SIG-M5 treated with dmso at 0.1 percent for 504 hours (cell line): ENCODE data around the gene PNLDC1.
A peak's percentile ranks its signal among the peaks of the same experiment; 100 is the strongest.

Source experiments
- DNase-seq: peaks from one replicate; lab custom pipeline; 2025; ENCODE audit not compliant: unreplicated experiment; lab: John Stamatoyannopoulos, UW

Gene PNLDC1, protein sequence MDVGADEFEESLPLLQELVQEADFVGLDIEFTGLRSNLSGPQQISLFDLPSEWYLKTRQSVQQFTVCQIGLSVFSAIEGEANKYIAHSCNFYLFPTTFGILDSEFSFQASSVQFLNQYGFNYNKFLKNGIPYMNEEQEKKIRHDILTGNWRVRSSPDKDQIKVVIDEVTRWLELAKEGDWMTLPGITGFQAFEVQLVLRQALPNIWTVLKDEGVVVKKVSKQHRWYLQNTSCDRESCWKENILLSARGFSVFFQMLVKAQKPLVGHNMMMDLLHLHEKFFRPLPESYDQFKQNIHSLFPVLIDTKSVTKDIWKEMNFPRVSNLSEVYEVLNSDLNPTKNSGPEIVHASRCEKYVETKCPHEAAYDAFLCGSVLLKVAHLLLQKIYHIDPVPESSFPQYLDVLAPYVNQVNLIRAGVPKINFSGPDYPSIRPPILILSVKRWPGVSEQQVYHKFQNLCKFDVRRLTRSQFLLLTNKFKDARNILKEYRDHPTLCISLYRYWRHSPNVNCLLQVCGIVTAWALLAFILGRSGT

DNA sequence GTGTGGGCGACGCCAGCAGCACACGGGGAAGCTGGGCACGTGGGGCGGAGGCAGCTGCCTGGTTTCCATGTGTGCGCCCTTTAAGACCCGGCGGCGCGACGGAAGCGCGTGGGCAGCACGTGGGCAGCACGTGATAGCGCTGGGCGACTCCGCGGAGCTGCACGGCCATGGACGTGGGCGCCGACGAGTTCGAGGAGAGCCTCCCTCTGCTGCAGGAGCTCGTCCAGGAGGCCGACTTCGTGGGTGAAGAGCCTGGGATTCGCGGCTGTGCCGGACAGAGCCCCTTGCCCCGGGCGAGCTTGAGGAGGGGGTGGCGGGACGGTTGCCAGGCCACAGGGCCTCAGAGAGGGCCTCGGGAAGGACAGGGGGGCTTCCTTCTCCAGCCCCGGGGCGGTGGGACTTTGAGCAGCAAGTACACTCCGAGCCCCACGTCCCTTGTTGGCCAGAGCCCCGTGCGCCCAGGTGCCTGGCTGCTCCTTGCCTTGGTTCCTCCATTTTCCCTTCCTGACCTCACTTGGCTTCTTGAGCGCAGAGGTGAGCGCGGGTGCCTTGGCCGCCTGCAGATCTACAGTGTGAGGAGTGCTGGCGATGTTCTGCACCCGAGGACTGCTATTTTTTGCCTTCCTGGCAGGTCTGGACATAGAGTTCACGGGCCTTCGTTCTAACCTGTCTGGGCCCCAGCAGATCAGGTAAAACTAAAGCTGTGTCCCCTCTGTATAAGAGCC, at the start of gene PNLDC1:
Gene PNLDC1, plus strand, starts transcription at position 136 of the 725 bp plus-strand sequence. Its CDS starts 32 bp downstream, at position 168.
- no peak for DNase-seq

DNA sequence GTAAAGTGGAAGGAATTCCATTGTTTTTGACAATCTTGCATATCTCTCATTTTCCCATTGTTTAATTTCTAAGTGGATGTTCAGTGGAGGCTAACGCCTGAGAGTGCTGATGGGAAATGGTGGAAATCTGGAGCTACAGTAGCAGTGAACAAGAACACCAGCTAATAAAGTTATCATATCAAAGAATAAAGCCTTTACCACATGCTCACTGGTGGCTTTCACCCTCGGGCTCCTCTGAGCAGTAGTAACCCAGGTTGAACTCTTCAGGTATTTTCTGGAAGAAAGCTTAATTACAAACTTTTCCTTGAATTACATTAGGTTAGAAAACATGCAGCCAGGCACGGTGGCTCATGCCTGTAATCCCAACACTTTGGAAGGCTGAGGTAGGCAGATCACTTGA, 48.6 kb upstream of the PNLDC1 start:
- DNase-seq: no peak

- DNase-seq: no peak
These were observed 46.8 kb upstream of the PNLDC1 start for GRCh38 chr6:159753081-159753872.

- no peak for DNase-seq
These were observed 45.7 kb upstream of the PNLDC1 start for GRCh38 chr6:159754401-159754800.

- DNase-seq: no peak
These were observed 44.8 kb upstream of the PNLDC1 start for GRCh38 chr6:159754959-159755914.

DNA sequence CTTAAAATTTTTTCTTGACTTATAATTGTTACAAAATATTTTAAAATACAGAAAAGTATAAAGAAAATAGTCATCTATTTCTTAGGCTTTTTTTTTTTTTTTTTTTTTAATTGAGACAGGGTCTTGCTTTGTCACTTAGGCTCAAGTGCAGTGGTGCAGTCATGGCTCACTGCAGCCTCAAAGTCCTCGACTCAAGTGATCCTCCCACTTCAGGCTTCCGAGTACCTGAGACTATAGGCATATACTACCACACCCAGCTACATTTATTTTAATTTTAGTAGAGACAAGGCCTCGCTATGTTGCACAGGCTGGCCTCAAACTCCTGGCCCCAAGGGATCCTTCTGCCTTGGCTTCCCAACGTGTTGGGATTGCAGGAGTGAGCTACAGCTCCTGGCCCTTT, 43.6 kb upstream of the PNLDC1 start:
- DNase-seq: no peak

GRCh38 chr6:159758031-159759001, 41.8 kb upstream of the PNLDC1 start:
- no peak for DNase-seq

DNA sequence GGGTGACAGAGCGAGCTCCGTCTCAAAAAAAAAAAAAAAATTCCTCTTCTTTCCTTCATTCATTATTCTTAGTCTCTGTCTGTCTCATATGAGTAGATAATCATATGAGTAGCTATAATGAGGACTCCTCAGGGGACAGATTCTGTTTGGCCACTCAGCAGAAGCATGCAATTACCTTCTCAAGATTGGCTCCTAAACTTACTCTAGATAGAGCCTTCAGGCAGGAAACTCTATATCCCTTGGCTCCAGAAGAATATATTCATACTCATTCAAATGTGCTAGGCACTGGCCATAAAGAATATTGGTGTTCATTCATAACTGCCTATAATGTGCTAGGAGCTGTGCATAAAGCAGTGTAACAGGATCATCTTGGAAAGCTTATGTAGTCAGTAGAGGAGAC, 40.4 kb upstream of the PNLDC1 start:
- DNase-seq: no peak

- DNase-seq: no peak
These were observed 39.4 kb upstream of the PNLDC1 start for GRCh38 chr6:159760602-159761057.

DNA sequence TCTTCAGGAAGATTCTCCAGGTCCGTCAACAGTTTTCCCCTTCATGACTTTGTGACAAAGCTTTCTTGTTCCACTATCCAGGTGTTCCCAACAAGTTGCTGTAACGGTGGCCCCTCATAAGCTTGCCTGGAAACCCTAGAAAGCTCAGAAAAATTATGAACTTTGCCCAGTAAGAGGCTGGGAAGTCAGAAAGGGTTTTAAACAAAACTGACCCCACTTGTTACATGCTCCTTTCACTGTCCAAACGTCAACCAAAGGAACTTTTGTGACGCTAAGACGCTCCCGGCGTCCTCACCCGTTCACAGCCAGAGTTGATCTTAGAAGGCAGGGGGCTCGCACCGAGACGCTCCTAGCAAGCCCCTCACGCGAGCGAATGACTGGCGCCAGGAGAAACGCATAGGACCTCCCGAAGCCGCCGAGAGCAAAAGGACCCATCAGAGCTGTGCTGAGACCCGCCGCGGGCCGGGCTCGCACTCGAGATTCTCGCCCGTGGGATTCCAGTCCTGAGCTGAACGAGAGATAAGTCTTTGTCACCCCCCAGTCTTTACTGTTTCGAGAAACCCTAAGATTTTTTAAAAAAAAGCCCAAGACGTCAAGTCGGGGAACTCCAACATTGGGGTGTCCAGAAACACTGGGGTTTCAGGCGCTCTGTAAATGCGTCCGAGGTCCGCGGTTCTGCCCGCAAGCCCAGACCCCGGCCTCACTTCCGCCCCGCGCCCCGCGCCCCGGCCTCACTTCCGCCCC, 38.8 kb upstream of the PNLDC1 start:
- DNase-seq: no peak

DNA sequence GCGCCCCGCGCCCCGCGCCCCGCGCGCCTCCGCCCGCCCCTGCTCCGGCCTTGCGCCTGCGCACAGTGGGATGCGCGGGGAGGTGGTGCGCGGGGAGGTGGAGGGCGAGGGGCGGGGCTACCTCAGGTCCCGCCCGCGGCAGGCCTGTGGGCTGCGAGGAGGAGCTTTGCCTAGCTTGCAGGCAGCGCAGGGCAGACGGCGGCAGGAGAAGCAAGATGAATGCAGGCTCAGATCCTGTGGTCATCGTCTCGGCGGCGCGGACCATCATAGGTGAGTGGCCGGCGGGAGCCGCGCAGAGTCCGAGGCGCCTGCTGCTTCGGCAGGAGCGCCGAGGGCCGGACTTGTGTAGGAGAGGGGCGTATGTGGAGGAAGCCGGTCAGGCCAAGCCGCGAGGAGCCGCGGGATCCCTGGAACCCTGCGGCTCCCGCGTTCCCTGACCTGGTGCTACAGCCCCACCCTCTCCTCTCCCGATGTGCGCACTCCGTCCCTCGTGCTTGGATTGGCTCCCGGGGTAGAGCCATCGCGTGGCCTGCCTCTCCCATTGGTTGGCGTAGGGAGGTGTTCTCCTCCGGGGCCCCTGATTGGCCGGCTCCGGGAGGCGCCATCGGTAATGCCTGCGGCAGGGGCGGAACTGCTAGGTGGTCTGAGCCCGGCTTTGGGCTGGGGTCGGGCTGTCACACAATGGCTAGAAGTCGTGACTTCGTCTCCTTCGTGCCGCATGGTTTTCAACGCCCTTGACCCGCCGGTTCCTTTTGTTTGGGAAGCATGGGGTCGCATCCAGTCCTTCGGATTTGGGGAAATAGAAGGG, 38.0 kb upstream of the PNLDC1 start, which contains the start of gene ACAT2:
Gene ACAT2, plus strand, starts transcription at position 173 of the 808 bp plus-strand sequence. Its CDS starts 43 bp downstream, at position 216.
- DNase-seq: peak; percentile 95

- no peak for DNase-seq
These were observed 37.3 kb upstream of the PNLDC1 start for GRCh38 chr6:159762681-159763293.

DNA sequence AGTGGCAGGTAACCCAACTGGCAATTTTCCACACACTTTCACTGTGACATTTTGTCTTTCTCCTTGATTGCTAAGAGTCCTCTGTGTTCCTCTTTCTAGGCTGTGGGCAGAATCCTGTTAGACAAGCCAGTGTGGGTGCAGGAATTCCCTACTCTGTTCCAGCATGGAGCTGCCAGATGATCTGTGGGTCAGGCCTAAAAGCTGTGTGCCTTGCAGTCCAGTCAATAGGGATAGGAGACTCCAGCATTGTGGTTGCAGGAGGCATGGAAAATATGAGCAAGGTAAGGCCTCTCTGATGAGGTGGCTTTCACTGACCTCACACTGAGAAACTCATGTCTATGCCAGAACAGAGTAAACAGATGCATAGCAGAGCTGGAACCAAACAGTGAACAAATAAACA, 33.2 kb upstream of the PNLDC1 start:
- no peak for DNase-seq

- DNase-seq: no peak
These were observed 30.6 kb upstream of the PNLDC1 start for GRCh38 chr6:159769470-159769869.

DNA sequence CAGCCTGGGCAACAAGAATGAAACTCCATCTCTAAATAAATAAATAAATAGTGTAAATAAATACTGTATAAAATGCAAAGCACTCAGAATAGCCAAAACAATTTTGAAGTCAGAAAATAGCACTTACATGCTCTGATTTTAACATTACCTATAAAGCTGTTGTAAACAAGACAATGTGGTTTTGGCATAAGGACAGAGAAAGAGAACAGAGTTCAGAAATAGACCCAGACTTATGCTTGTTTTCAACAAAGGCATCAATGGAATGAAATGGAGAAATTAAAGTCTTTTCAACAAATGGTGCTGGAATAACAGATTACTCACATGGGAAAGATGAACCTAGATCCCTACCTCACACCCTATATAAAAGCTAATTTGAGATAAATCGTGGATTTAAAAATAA, 27.9 kb upstream of the PNLDC1 start:
- DNase-seq: no peak

DNA sequence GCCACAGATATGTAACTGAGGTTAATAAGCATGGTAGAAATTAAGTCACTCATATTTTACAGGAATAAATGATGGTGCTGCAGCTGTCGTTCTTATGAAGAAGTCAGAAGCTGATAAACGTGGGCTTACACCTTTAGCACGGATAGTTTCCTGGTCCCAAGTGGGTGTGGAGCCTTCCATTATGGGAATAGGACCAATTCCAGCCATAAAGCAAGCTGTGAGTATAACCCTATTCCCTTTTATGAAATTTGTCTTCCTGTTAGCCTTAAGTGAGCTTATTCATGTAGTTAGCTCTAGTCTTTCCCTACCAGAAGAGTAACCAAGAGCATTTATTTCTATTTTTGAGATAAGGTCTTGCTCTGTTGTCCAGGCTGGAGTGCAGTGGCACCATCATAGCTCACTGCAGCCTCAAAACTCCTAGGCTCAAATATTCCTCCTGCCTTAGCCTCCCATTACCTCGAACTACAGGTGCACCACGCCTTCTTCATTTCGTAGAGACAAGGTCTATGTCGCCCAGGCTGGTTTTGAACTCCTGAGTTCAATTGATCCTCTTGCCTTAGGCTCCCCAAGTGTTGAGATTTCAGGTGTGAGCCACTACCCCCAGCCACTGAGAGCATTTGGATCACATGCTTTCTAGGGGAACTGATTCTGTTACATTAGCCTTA, 22.7 kb upstream of the PNLDC1 start:
- DNase-seq: no peak
